HG03439 (cell line): ENCODE results near the gene IL22RA1.

ENCODE experiments used
- ATAC-seq: cut with Tn5 transposase; IDR thresholded peaks from one replicate; pipeline ENCODE4 v1.9.1; 2021; ENCODE audit warnings: mild to moderate bottlenecking, moderate library complexity; ENCODE audit not compliant: unreplicated experiment

IL22RA1 gene

GRCh38 chr1:24077278-24077978, 65.5 kb downstream of the IL22RA1 start:
- no peak for ATAC-seq

- no peak for ATAC-seq
Measured at GRCh38 chr1:24075946-24076345, 67.0 kb downstream of the IL22RA1 start.

DNA sequence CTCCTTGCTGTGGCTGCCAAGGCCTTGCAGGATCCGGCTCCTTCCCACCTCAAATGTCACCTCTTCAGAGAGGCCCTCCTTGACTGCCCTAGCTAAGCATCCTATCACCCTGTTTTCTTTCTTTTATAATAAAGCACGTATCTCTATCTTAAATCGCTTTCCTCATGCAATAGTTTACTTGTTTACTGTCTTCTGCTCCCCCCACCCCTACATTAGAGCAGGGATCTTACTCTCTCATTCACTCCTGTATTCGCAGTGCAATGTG, 67.4 kb downstream of the IL22RA1 start:
- no peak for ATAC-seq

DNA sequence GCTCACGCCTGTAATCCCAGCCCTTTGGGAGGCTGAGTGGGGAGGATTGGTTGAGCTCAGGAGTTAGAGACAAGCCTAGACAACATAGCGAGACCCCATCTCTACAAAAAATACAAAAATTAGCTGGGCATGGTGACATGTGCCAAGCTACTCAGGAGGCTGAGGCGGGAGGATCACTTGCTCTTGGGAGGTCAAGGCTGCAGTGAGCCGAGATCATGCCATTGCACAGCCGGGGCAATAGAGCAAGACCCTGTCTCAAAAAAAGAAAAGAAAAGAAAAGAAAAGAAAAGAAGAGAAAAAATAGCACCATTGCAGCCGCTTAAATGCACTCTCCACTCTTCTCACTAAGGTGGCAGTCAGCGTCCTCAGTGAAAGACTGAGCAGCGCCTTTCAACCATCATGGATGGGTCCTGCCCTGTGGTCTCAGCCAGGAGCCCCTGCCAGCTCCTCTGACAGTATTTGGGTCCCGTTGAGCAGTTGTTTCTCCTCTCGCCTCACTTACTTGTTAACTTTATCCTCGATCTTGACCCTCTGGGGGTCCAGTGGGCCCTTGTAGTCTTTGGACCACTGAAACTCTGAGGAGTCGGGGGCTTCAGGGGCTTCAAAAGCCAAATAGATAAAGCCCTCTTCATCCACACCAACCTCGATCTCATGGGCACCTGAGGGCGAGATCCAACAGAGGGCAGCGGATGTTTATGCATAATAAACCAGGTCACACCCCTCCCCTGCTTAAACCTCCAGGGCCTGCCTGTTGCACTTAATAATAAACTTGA, 67.9 kb downstream of the IL22RA1 start:
- ATAC-seq: no peak

DNA sequence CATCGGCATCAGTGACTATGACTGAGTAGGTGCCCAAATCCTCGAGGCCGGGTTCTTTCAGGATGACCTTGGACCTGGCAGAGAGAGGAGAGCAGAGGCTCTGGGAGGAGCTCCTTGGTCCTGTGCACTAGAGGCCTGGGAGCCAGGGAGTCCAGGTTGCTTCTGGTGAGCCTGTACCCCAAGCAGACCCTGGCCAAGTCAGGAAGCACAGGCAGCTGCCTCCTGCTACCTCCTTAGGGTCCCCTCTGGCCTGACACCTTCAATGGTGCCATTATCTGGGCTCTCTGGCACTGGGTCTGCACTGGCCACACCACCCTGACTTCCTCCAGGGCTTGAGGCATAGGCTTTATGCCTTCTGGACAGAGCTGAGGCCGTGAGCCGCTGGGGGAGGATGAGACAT, 68.7 kb downstream of the IL22RA1 start:
- no peak for ATAC-seq

DNA sequence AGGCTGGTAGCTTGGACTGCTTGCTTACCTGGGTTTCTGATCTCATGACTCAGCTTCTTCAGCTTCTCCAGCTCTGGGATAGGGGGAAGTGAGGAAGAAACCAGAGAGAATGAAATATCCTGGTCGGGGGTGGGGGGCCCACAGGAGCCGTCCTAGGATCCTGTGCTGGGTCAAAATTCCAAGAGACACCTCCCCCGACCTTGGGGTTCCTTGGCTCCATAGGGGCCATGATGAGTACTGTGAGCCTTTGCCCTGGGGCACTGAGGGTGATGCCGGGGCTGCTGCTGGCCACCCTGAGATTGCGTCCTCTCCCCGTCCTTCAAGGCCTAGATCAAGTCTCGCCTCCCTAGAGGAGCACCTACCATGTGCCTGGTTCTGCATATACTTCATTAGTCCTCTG, 71.0 kb downstream of the IL22RA1 start:
- ATAC-seq: no peak

DNA sequence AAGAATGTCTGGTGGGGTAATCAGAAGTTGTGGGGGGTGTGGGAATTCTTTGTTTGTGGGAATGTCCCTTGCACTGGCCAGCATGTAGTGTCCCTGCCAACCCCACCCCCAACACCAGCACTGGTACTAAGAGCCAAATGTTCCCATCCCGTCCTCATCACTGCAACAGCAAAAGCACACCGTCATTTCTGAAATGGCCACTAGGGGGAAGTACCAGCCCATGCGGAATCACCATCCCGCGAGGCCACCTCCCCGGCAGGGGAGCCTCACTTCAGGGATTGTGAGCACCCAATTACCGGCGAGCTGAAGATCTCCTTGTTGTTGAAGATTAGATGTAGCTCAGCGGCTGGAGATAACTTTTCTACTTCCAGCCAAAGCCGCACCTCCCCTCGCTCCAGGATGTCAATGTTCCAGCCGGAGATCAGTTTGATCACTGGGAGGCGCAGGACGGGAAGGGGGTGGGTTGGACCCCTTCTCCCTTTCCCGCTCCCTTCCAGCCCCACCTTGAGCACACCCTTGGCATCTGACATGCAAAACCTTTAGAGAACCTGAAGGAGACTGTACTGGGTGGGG, 72.0 kb downstream of the IL22RA1 start:
- no peak for ATAC-seq

- no peak for ATAC-seq
Measured at GRCh38 chr1:24069817-24070216, 73.1 kb downstream of the IL22RA1 start.
